Middle frontal gyrus (tissue), 1 donor: ENCODE data around the gene EPO.
A peak's percentile ranks its signal among the peaks of the same experiment; 100 is the strongest.
"Not testable (repeated sequence)": the region's sequence is repeated elsewhere in the genome, so short reads cannot be mapped to it uniquely, and the experiment has no call there.

Experiments
- DNase-seq: peaks from one replicate; pipeline ENCODE4 v3.0.0-alpha.2; 2015; ENCODE audit warnings: low spot score; ENCODE audit errors: extremely low spot score

EPO gene

DNA sequence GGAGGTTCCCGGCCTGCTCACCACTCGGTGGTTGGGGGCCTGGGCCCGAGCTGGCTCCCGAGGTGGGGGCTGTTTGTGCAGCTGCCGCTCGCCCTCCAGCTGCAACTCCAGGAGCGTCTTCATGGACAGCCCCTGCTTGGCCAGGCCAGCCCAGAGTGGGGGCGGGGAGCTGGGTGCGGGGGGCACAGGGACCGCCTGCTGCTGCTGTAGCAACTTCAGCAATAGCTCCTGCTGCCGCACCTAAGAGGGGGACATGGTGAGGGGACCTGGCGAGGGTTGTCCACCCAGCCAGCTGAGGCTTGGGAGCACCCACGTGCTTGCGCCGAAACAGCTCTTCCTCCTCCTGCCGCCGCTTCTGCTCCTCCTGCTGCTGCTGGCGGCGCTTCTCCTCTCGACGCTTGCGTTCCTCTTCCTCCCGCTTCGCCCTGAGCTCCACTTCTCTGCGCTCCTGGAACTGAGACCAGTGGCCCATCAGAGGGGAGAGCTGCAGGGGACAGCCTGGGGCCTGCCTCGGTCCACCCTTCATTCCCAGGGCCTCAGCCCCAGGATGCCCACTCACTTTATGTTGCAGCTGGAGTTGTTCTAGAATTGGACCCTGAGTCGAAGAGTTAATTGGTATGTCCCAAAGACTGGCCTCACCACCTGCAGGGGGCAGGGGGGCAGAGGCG is 37.1 kb upstream of the EPO start:
- DNase-seq = no peak

DNA sequence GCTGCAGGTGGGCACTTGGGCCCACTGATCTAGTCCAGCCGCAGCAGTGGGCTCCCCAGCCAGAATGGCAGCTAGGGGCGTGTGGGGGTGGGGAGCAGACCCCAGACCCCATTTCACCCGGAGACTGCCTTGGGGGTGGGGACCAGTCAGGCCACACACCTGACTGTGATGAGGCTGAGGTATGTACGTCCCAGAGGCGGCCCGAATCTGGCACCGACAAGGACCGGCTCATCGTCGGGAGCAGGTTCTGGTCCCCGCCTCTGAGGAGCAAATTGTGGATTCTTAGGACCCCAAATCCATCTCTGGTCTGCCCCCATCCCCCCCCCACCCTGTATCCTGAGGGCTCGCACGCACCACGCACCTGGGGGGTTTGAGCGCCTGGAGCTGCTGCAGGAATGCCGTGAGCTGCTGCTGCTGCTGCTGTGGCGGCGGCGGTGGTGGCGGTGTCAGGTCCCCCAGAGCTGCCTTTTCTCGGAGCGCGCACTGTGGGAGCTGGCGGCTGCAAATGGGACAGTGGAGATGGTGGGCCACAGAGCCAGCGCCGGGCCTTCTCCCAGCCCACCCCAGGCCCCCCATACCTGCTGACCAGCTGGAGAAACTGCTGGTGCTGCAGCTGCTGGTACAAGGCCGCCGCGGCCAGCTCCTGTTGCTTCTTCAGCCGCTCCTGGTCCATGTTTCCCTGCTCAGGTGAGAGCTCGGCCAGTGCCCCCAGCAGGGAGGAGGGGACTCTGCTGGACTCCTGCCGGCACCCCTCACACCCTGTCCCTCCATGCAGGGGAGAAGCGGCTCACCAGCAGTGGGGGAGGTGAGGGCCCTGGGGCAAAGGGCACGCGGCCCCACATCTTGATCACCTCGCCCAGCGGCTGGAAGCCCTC is 36.4 kb upstream of the EPO start:
- DNase-seq = no peak

GRCh38 chr7:100684534-100685042 is 35.7 kb upstream of the EPO start:
- no peak for DNase-seq

GRCh38 chr7:100685049-100685605 is 35.1 kb upstream of the EPO start:
- DNase-seq = no peak

- no peak for DNase-seq
Observed at GRCh38 chr7:100685631-100686145, 34.6 kb upstream of the EPO start.

GRCh38 chr7:100686201-100686821 is 34.0 kb upstream of the EPO start:
- no peak for DNase-seq

GRCh38 chr7:100686822-100687211 is 33.5 kb upstream of the EPO start:
- DNase-seq = no peak

DNA sequence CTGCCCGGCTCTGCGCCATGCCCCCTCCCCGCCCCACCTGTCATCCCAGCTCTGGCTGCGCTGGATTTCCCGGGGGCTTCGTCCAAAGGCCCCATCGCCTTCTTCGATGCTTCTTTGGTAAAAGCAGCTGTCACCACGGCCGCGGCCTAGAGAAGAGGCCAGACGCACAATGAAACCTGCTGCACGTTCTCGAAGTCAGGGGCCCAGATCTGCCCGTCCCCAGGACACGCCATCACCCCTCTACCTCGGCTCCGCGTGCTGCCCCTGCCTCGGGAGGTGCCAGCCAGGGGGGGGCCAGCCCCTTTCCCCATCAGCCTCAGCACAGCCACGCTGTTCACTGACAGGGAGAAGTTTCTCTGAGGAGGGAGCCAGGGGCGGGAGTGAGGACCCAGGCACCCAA is 33.0 kb upstream of the EPO start:
- DNase-seq = no peak

DNA sequence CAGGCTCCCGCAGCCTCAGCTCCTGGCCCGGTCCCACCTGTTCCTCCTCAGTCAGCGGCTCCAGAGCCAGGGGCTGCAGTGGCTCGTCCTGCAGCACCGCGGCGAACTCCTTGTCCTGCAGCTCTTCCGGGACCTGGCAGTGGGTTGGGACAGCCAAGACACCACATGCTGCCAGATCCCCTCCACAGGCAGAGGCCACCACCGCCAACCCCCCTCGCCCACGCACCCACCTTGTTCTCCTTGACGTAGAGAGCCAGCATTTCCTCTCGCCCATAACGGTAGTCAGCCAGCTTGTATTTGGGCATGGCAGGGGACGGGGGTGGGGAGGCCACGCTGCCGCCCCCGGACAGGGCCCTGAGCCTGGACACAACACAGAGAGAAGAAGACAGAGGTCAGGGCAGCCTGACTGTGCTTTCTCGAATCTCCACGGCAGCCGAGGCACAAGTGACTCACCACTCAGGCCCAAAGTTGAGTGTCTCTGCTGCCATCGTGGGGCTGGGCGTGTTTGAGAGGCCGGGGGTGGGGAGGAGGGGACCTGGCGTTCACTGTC is 32.4 kb upstream of the EPO start:
- no peak for DNase-seq

GRCh38 chr7:100688326-100688860 is 31.9 kb upstream of the EPO start:
- DNase-seq = no peak

DNA sequence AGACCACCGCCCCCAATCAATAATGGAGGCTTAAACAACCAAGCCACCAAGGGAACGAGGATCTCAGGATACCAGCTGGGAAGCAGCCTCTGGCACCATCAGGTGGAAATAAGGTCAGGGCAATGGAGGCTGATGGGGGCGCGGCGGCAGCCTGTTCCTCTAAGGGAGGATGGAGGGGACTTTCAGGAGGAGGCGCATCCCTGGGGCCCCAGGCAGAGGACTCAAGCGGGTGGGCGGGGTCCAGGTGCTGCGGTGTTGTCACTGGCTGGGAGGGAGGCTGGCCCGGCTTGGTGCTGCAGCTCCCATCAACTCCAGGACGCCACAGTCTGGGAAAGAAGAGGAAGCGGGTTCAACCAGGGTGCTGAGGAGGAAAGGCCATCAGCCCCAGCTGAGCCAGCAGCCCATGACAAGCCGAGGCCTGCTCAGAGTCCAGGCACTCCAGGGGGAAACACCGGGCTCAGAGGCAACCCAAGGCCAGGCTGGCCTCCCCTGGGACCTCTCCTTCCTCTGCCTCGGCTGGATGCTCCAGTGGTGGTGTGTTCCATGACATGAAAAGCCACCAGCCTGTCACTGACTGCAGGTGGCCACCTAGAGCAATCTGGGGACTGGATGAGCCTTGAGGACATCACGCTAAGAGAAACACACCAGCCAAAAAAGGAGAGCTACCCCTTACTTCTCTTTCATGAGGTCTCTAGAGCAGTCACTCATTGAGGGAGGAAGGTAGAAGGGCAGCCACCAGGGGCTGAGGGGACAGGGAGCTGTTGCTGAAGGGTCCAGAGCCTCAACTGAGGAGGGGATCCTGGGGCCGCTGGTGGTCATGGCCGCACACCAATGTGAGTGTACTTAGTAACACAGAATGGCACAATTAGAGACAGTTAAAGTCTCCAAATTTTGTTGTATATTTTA is 30.8 kb upstream of the EPO start:
- DNase-seq = no peak

DNA sequence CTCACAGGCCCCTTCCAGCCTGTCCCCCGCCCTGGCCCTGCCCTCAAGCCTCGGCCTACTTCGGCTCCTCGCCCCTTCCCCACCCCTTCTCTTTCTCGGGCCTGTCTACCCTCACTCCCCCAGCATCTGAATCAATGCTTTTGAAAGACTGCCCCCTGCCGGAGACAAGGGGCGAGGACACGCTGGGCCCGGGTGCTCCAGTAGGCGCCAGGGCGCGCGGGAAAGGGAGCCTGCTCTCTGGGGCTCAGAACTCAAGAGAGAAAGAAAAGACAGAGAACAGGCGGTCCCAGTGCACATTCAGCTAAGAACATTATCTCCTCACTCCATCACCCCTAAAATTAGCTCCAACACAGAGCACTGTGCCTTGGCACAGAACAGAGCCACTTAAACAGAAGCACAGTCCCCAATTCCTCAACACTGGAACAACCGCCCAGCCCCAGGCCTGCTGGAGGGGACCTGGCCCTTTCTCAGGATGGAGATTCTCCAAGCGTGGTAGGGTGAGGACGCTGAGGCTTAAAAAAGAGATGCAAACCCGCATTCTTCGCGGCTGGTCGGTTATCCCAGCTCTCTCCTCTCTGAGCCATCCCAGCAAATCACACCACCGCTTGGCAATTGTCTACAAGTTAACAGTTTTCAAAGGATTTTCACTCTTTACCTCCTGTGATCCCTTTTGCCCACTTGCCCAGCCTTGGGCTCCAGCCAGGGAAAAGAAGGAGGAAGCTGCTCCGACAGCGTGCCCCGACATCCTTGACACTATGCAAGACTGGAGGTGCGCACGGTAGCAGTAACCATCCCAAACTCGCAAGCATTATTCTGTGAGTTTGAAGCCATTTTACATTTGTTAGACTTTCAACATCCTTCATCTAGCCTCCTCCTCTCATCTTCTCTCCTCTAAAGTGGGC is 28.3 kb upstream of the EPO start:
- peak; percentile 62 for DNase-seq

GRCh38 chr7:100692578-100692961 is 27.7 kb upstream of the EPO start:
- no peak for DNase-seq

DNA sequence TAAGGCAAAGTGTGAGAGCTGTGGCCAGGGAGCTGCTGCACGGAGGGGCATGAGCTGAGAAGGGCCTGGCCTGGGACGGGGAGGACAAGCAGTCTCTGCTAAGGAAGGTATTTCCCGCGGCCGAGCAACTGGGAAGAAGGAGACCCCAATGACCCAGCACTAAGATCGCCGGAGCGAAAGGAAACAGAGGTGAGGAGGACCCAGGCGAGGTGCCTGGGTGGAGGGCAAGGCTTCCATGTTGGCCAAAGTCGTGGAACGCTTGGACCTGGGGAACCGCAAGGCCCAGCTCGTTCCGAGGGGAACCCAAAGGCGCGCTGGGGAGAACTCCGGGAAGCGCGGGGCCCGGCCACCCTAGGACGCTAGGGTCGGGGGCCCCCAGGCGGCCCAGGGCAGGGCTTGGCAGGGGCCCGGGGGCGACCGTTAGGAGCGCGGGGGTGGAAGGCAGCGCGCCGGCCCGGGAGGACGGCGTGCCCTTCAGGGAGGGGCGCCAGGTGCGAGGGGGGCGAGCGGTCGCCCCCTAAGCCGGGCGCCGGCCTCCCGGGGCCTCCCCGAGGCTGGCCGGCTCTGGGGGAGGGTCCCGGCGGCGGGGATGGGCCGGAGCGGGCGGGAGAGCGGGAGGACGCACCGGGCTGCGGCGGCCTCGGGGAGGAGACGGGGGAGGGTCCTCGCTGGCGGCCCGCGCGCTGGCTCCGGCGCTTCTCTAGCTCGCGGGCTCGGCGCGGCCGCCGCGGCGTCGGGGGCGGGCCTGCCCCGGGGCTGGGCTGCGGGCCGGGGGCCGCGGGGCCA is 26.8 kb upstream of the EPO start:
- no peak for DNase-seq

DNA sequence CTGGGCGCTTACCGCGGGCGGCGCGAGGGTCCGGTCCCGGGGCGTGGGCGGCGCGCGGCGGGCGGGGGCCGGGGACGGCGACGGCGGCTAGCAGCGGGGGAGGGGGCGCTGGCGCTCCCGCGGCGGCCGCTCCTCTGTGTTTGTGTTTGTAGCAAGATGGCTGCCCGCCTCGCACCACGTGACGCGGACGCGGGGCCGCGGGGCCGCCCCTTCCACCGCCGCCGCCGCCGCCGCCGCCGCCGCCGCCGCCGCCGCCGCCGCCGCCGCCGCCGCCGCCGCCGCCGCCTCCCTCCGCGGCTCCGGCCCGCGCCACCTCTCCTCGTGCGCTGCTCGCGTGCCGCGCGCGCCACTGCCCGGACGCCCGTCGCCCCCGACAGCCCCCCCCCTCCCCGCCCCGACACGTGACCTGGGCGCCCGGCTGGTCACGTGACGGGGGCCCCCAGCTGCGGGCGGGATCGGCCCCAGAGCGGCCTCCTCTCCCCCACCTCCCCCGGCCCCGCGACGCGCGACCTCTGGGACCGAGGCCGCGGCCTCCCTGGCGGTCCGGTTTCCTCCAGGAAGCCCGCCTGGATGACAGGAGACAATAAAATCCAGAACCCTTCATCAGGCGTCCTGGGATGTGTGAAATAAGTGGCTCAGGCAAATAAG is 26.0 kb upstream of the EPO start, which contains the start of gene GIGYF1:
Gene GIGYF1, minus strand, starts transcription at position 153 of the 648 bp plus-strand sequence. CDS start 6,012 bp downstream, outside the sequence.
- DNase-seq = no peak

- DNase-seq = no peak
Observed at GRCh38 chr7:100696123-100696521, 24.1 kb upstream of the EPO start.

GRCh38 chr7:100699018-100699417 is 21.2 kb upstream of the EPO start:
- DNase-seq = no peak

DNA sequence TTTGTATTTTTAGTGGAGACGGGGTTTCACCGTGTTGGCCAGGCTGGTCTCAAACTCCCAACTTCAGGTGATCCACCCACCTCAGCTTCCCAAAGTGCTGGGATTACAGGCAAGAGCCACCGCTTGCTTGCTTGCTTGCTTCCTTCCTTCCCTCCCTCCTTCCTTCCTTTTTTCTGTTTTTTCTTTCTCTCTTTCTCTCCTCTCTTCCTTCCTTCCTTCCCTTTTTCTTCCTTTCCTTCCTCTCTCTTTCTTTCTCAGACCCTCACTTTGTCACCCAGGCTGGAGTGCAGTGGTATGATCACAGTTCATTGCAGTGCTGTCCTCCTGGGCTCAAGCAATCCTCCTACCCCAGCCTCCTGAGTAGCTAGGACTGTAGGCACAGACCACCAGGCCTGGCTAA is 19.2 kb upstream of the EPO start:
- DNase-seq = not testable (repeated sequence)
